ENCODE data around the gene ABCC10. TPM values are rescaled to one million over a fixed set of nuclear protein-coding genes. Genes with fewer than 3 reads are reported as not detected.
A peak's percentile ranks its signal among the peaks of the same experiment; 100 is the strongest.

Gene ABCC10
- total and polyA plus RNA-seq, 10 of the 15 experiments (the other 5 are each of a cell fraction or from before 2014, with no cell fraction given) = 0.80 to 18.2 (median 6.4) TPM

DNA sequence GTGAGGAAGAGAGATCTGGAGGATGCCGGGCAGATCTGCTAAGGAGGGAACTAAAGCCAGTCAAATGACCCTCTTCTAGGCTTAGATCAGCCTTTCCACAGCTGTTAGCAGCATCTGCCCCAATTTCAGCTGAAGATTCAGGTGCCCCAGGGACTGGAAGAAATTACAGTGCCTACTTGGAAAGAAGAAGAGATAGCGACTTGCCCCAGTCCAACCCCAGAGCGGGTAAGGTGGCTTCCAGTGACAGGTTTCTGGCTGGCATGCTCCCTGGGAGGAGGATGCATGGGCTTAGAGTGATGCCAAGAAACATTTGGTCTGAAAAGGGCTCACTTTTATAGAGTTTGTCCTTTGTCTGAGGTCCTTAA is 50.6 kb downstream of the ABCC10 start (continued):
- TF ChIP-seq MXI1 (IDR thresholded peaks at IDR 0.05; ENCODE audit: low read depth, low read length) (no peak), MAX (IDR thresholded peaks at IDR 0.05; ENCODE audit: low read depth, low read length) (no peak), SUPT20H (IDR thresholded peaks at IDR 0.05; ENCODE audit: borderline replicate concordance, control insufficient read depth, low read depth, low read length) (no peak), SIN3A (IDR thresholded peaks at IDR 0.05; ENCODE audit: low read depth, low read length) (no peak), BCLAF1 (IDR thresholded peaks at IDR 0.05) (no peak)
- TF ChIP-seq, protein P1, sequence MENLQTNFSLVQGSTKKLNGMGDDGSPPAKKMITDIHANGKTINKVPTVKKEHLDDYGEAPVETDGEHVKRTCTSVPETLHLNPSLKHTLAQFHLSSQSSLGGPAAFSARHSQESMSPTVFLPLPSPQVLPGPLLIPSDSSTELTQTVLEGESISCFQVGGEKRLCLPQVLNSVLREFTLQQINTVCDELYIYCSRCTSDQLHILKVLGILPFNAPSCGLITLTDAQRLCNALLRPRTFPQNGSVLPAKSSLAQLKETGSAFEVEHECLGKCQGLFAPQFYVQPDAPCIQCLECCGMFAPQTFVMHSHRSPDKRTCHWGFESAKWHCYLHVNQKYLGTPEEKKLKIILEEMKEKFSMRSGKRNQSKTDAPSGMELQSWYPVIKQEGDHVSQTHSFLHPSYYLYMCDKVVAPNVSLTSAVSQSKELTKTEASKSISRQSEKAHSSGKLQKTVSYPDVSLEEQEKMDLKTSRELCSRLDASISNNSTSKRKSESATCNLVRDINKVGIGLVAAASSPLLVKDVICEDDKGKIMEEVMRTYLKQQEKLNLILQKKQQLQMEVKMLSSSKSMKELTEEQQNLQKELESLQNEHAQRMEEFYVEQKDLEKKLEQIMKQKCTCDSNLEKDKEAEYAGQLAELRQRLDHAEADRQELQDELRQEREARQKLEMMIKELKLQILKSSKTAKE (IDR thresholded peaks at IDR 0.05; ENCODE audit: low read depth, poor library complexity, severe bottlenecking) = no peak

- no peak overlapping the region for H3K27ac ChIP-seq (ENCODE audit: control insufficient read depth, insufficient read depth)
- H2AFZ ChIP-seq (ENCODE audit: control insufficient read depth, low read depth, low read length) = no peak overlapping the region
- H4K20me1 ChIP-seq (ENCODE audit: control insufficient read depth, insufficient read depth) = no peaks in the 10 kb centered on the region
- in situ Hi-C loops (cut with MboI) (no loop called here), intact Hi-C loops (cut with micrococcal nuclease; ENCODE audit: unreplicated experiment) (no loop called here)
- peaks cover 4% of the 10 kb centered on the region for H3K4me1 ChIP-seq (ENCODE audit: control insufficient read depth, insufficient read depth, low read length)
- no peak overlapping the region for H3K4me2 ChIP-seq (ENCODE audit: control insufficient read depth, insufficient read depth)
- ChIA-PET SMC1A (ENCODE audit: uncharacterized antibody, unreplicated experiment) (interaction anchor here (1.3 to 2.0 kb wide), 3 partner anchors 8 to 97 kb away, joined by 3 to 4 read pairs (median 4); no protein-coding TSS in a partner anchor), RAD21 (ENCODE audit: unreplicated experiment) (interaction anchor here (1.2 kb wide), 1 partner anchor 21 kb away, joined by 3 read pairs; no protein-coding TSS in a partner anchor), POLR2A (interaction anchor here (0.6 to 1.9 kb wide), 2 partner anchors 12 to 252 kb away, joined by 4 to 7 read pairs; no protein-coding TSS in a partner anchor), CTCF (interaction anchor here (2.2 kb wide), 1 partner anchor 25 kb away, joined by 10 read pairs; no protein-coding TSS in a partner anchor)
- H3K9ac ChIP-seq (ENCODE audit: control insufficient read depth, insufficient read depth, low read length) = no peak overlapping the region
- no peak for FAIRE-seq
- H3K4me3 ChIP-seq = no peak overlapping the region
- BruUV-seq (replicated peaks) = no TSS peak
- H3K9me3 ChIP-seq (replicated peaks; ENCODE audit: control insufficient read depth, insufficient read depth, low read length) = no peaks in the 10 kb centered on the region
- no peak for DNase-seq (ENCODE audit: low read depth, low spot score)
- WGBS (ENCODE audit: insufficient coverage, insufficient replicate concordance, low lambda C conversion rate, missing lambda C conversion rate) = 96% methylated on average over 2 of the region's 2 CpGs
- H3K79me2 ChIP-seq (ENCODE audit: control insufficient read depth, insufficient read depth, low read length) = peaks cover 10% of the 10 kb centered on the region
- ATAC-seq = no peak
- H3K27me3 ChIP-seq (replicated peaks in 1 of 2; ENCODE audit: control insufficient read depth in 2 of 2, insufficient read depth in 2 of 2, low read length in 1 of 2) = no peaks in the 10 kb centered on the region
- H3K36me3 ChIP-seq (ENCODE audit: control insufficient read depth in 2 of 2, insufficient read depth in 2 of 2, low read length in 1 of 2) = no peaks in the 10 kb centered on the region
- TF ChIP-seq ZNF592 (IDR thresholded peaks at IDR 0.05) (no peak), TCF7 (IDR thresholded peaks at IDR 0.05; ENCODE audit: borderline replicate concordance) (no peak), JUND (IDR thresholded peaks at IDR 0.05; ENCODE audit: low read depth, low read length) (no peak), YY1 (IDR thresholded peaks at IDR 0.05; ENCODE audit: low read depth, low read length) (no peak), NRF1 (conservative IDR thresholded peaks at IDR 0.05; ENCODE audit: low read depth, low read length) (no peak)
- TF ChIP-seq, protein P2, sequence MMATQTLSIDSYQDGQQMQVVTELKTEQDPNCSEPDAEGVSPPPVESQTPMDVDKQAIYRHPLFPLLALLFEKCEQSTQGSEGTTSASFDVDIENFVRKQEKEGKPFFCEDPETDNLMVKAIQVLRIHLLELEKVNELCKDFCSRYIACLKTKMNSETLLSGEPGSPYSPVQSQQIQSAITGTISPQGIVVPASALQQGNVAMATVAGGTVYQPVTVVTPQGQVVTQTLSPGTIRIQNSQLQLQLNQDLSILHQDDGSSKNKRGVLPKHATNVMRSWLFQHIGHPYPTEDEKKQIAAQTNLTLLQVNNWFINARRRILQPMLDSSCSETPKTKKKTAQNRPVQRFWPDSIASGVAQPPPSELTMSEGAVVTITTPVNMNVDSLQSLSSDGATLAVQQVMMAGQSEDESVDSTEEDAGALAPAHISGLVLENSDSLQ (IDR thresholded peaks at IDR 0.05) = peak; percentile 47
Measured at GRCh38 chr6:43481075-43481474, 53.7 kb downstream of the ABCC10 start.

Measured in GM12878 (cell line).